IPS DF 6.9 (cell line): Measurements from ENCODE around the gene ANKLE1.
A peak's percentile ranks its signal among the peaks of the same experiment; 100 is the strongest.

Source experiments
- DNase-seq: peaks from one replicate; pipeline ENCODE4 v3.0.0-alpha.2; 2013; ENCODE audit warnings: low read depth, low spot score
- H3K27ac ChIP-seq: one replicate; pipeline ENCODE4 v1.5.1; 2013; ENCODE audit warnings: low read length, control low read depth
- H3K27me3 ChIP-seq: 2 replicates; pipeline ENCODE4 v1.6.1; 2013; ENCODE audit warnings: mild to moderate bottlenecking, low read length; ENCODE audit not compliant: control insufficient read depth, insufficient read depth
- H3K36me3 ChIP-seq: 2 replicates; pipeline ENCODE4 v1.6.1; 2013; ENCODE audit warnings: low read length; ENCODE audit not compliant: control insufficient read depth, insufficient read depth
- H3K4me1 ChIP-seq: 2 replicates; pipeline ENCODE4 v1.6.1; 2013; ENCODE audit warnings: low read length; ENCODE audit not compliant: control insufficient read depth, insufficient read depth
- H3K4me3 ChIP-seq: 2 replicates; pipeline ENCODE4 v1.5.1; 2013; ENCODE audit warnings: mild to moderate bottlenecking, low read length
- H3K9me3 ChIP-seq: 2 replicates; pipeline ENCODE4 v1.6.1; 2013; ENCODE audit warnings: low read length, inconsistent platforms; ENCODE audit not compliant: control insufficient read depth, insufficient read depth
- WGBS: extraction: QIAGEN DNeasy Blood & Tissue Kit; methylation state at CpG from one replicate; pipeline ENCODE4 v1.1.7; 2013; ENCODE audit warnings: mixed read lengths, missing lambda C conversion rate; ENCODE audit not compliant: insufficient read length, insufficient coverage; 5-methylcytosine and 5-hydroxymethylcytosine counted together

Gene ANKLE1

GRCh38 chr19:17327654-17328516 is 46.2 kb downstream of the ANKLE1 start:
- no peak for DNase-seq
- H3K4me3 ChIP-seq = peak overlapping the region; percentile 53; the same call in 1 of the 2 replicates
- no CpG with 5 or more reads among the region's 64 CpGs for WGBS
- peaks cover 13% of the 10 kb centered on the region for H3K4me1 ChIP-seq
- no peaks in the 10 kb centered on the region for H3K27me3 ChIP-seq
- peaks cover 4% of the 10 kb centered on the region for H3K36me3 ChIP-seq
- H3K9me3 ChIP-seq = no peaks in the 10 kb centered on the region
- no peak overlapping the region for H3K27ac ChIP-seq

GRCh38 chr19:17328517-17329365 is 47.0 kb downstream of the ANKLE1 start:
- H3K4me1 ChIP-seq = peaks cover 13% of the 10 kb centered on the region
- no peak for DNase-seq

GRCh38 chr19:17329366-17330261 is 47.9 kb downstream of the ANKLE1 start:
- no peaks in the 10 kb centered on the region for H3K9me3 ChIP-seq
- no peak for DNase-seq
- peaks cover 4% of the 10 kb centered on the region for H3K36me3 ChIP-seq
- no peaks in the 10 kb centered on the region for H3K27me3 ChIP-seq
- peaks cover 13% of the 10 kb centered on the region for H3K4me1 ChIP-seq
- H3K27ac ChIP-seq = no peak overlapping the region
- H3K4me3 ChIP-seq = peak overlapping the region; percentile 34; the same call in 1 of the 2 replicates
- no CpG with 5 or more reads among the region's 51 CpGs for WGBS

More at GRCh38 chr19:17328517-17329365, 47.0 kb downstream of the ANKLE1 start:
- Histone ChIP-seq H3K27ac (no peak overlapping the region), H3K27me3 (no peaks in the 10 kb centered on the region), H3K4me3 (peak overlapping the region; percentile 53; the same call in 1 of the 2 replicates), H3K9me3 (no peaks in the 10 kb centered on the region), H3K36me3 (peaks cover 4% of the 10 kb centered on the region)
- no CpG with 5 or more reads among the region's 94 CpGs for WGBS

- no peak for DNase-seq
- H3K36me3 ChIP-seq = no peaks in the 10 kb centered on the region; the same call in 1 of the 2 replicates
- no peak overlapping the region for H3K4me3 ChIP-seq
- no peak overlapping the region for H3K27ac ChIP-seq
- peaks cover 13% of the 10 kb centered on the region for H3K4me1 ChIP-seq
- H3K27me3 ChIP-seq = no peaks in the 10 kb centered on the region
- no CpG with 5 or more reads among the region's 24 CpGs for WGBS
- no peaks in the 10 kb centered on the region for H3K9me3 ChIP-seq
Measured at GRCh38 chr19:17330262-17331044, 48.8 kb downstream of the ANKLE1 start.

DNA sequence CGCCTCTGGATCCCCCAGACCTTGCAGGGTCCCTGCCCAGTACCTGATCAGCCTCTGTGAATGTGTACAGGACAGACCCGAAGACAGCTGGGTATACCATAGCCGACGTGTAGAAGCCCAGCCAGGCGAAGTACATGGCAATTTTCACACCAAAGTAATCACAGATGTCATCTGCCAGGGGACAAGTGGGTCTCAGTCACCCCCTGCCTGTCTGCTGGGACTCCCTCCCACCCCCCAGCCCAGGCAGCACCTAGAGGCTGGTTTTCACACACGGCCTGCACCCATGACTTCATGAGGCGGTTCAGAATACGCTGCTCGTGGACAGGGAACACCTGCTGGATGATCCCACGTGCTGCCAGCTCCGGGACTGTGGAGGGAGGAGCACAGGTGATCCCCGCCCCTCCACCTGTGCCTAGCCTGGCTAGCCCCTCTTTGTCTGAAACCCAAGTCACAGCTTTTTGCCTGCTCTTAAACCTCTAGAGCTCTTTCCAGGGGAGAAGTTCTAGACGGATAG is 49.4 kb downstream of the ANKLE1 start:
- no CpG with 5 or more reads among the region's 13 CpGs for WGBS
- H3K27me3 ChIP-seq = no peaks in the 10 kb centered on the region
- no peak for DNase-seq
- no peaks in the 10 kb centered on the region; the same call in 1 of the 2 replicates for H3K36me3 ChIP-seq
- H3K27ac ChIP-seq = no peak overlapping the region
- no peaks in the 10 kb centered on the region for H3K9me3 ChIP-seq
- H3K4me1 ChIP-seq = peaks cover 13% of the 10 kb centered on the region
- no peak overlapping the region for H3K4me3 ChIP-seq

- no peak overlapping the region for H3K4me3 ChIP-seq
- no peaks in the 10 kb centered on the region for H3K27me3 ChIP-seq
- DNase-seq = no peak
- no peaks in the 10 kb centered on the region for H3K36me3 ChIP-seq
- H3K9me3 ChIP-seq = no peaks in the 10 kb centered on the region
- H3K4me1 ChIP-seq = peaks cover 6% of the 10 kb centered on the region; the same call in 1 of the 2 replicates
- no CpG with 5 or more reads among the region's 8 CpGs for WGBS
- H3K27ac ChIP-seq = no peak overlapping the region
Measured at GRCh38 chr19:17332360-17332676, 50.6 kb downstream of the ANKLE1 start.

DNA sequence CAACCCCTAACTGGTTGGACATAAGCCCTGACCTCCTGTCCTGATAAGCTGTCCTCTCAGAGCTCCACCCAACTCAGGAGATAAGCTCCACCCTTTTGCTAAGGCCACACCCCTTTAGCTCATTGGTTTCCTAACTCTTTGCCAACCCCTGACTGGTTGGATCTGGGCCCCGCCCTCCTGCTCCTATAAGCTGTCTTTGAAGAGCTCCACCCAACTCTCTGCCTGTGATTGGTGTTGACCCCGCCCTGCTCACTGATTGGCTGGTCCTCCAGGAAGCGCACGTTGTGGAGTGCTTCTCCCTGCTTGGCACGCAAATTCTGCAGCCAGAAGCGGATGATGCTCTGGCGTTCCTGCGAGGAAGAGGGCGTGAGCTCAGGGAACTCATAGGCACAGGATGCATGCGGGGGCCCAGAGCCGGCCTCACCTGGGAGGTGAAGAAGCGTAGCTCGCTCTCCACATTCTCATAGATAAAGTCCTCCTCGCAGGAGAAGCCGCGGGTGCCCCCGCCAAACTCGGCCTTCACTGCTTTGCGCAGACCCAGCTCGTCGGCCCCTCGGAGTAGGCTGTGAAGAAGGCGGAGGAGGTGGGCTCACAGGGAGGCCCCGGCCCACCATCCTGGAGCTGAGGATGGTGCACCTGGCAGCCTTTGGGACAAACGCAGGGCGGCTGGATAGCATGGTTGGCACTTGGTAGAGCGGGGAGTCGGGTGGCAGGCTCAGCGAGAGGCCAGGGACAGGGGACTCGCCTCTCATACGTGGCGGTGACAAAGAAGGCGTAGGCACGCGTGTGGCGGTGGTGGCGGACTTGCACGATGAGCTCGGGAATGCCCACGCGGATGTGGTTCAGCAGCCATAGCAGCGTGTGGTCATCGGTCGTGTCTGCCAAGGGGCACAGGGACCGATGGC is 51.2 kb downstream of the ANKLE1 start:
- DNase-seq = no peak
- Histone ChIP-seq H3K27ac (no peak overlapping the region), H3K36me3 (no peaks in the 10 kb centered on the region), H3K4me1 (peaks cover 5% of the 10 kb centered on the region; the same call in 1 of the 2 replicates), H3K27me3 (no peaks in the 10 kb centered on the region), H3K4me3 (no peak overlapping the region), H3K9me3 (no peaks in the 10 kb centered on the region)
- no CpG with 5 or more reads among the region's 45 CpGs for WGBS

- Histone ChIP-seq H3K27ac (no peak overlapping the region), H3K9me3 (no peaks in the 10 kb centered on the region), H3K27me3 (no peaks in the 10 kb centered on the region), H3K4me3 (peak overlapping the region; percentile 79), H3K36me3 (no peaks in the 10 kb centered on the region), H3K4me1 (peaks cover 9% of the 10 kb centered on the region; the same call in 1 of the 2 replicates)
- no peak for DNase-seq
- WGBS = no CpG with 5 or more reads among the region's 52 CpGs
Measured at GRCh38 chr19:17333611-17334413, 52.1 kb downstream of the ANKLE1 start.
